Lower leg skin (tissue), 3 donors: Measurements from ENCODE around the gene KRT86.

ENCODE experiments used
- POLR2A ChIP-seq, 2 donors: fragments of 450-650 bp; IDR thresholded peaks; one replicate each; pipeline ENCODE4 v1.6.1; 2016 to 2017; ENCODE audit warnings: antibody characterized with exemption in 2 of 2, mild to moderate bottlenecking in 1 of 2, moderate library complexity in 1 of 2
- TF ChIP-seq, protein P1 (sequence below), 3 donors: fragments of 450-650 bp; IDR thresholded peaks; one replicate each; pipeline ENCODE4 v1.5.1; 2016; ENCODE audit warnings: antibody characterized with exemption in 3 of 3, mild to moderate bottlenecking in 3 of 3, moderate library complexity in 2 of 3

DNA sequence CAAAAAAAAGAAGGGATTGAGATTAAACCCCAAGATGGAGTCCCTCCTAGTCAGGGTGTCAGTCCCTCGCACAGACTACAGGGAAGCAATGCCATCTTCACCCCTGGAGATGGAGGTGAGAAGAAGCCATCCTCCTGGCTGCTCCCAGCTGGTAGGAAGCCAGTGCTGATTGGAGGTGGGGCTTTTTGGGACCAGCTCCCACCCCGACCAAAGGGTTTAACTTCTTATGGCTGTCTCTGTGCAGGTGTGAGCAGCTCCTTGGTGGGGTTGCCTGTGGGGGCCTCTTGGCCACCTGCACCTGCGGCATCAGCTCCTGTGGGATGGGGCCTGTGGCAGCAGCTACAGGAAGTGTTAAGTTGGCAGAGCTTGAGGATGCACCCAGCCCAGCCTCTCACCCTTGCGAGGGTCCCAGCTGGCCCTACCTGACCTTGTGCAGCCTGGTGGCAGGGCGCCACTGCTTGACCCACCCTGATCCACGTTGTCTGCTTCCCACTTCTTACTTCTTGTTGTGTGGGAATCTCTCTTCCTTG is 3.8 kb upstream of the KRT86 start:
- TF ChIP-seq, protein P1, sequence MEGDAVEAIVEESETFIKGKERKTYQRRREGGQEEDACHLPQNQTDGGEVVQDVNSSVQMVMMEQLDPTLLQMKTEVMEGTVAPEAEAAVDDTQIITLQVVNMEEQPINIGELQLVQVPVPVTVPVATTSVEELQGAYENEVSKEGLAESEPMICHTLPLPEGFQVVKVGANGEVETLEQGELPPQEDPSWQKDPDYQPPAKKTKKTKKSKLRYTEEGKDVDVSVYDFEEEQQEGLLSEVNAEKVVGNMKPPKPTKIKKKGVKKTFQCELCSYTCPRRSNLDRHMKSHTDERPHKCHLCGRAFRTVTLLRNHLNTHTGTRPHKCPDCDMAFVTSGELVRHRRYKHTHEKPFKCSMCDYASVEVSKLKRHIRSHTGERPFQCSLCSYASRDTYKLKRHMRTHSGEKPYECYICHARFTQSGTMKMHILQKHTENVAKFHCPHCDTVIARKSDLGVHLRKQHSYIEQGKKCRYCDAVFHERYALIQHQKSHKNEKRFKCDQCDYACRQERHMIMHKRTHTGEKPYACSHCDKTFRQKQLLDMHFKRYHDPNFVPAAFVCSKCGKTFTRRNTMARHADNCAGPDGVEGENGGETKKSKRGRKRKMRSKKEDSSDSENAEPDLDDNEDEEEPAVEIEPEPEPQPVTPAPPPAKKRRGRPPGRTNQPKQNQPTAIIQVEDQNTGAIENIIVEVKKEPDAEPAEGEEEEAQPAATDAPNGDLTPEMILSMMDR (IDR thresholded peaks at IDR 0.05), result no peak
- TF ChIP-seq POLR2A (IDR thresholded peaks at IDR 0.05), result no peak
